Measurements from ENCODE around the gene RASGEF1B. TPM values are rescaled to one million over a fixed set of nuclear protein-coding genes. Genes with fewer than 3 reads are reported as not detected.

RASGEF1B gene
- total RNA-seq, 1 donor from 2014 or later, result 10.7 TPM

DNA sequence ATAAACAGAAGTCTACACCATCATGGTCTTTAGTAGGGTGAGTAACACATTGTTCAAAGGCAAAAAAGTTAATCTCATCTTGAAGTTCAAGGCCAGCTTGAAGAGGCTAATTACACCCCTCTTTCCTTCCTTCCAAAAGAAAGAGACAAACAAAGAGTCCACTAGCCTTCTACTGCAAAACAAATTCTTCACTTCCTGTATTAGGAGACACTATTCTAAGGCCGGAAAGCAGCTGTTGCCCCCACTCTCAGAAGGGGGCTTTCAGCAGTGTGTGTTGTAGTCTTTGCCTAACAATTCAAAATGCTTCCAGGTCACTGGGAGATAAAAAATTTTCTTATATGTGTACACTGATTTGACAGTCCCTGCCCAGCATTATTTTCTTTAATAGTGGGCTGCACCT, 25.1 kb downstream of the RASGEF1B start:
- peaks cover 18% of the 10 kb centered on the region for H3K36me3 Mint-ChIP-seq (ENCODE audit: low read depth, unreplicated experiment)
- H3K4me3 Mint-ChIP-seq (ENCODE audit: unreplicated experiment), result no peak overlapping the region
- peaks cover 6% of the 10 kb centered on the region for H3K4me1 Mint-ChIP-seq (ENCODE audit: unreplicated experiment)
- no peak for TF ChIP-seq CTCF (IDR thresholded peaks at IDR 0.05; ENCODE audit: unreplicated experiment)
- no peak overlapping the region for H3K27ac Mint-ChIP-seq (ENCODE audit: unreplicated experiment)
- DNase-seq (ENCODE audit: low spot score), result no peak
- no peaks in the 10 kb centered on the region for H3K27me3 Mint-ChIP-seq (ENCODE audit: unreplicated experiment)
- no peaks in the 10 kb centered on the region for H3K9me3 Mint-ChIP-seq (ENCODE audit: unreplicated experiment)

GRCh38 chr4:81445196-81445595, 26.5 kb downstream of the RASGEF1B start:
- no peak overlapping the region for H3K4me3 Mint-ChIP-seq (ENCODE audit: unreplicated experiment)
- H3K27me3 Mint-ChIP-seq (ENCODE audit: unreplicated experiment), result no peaks in the 10 kb centered on the region

DNA sequence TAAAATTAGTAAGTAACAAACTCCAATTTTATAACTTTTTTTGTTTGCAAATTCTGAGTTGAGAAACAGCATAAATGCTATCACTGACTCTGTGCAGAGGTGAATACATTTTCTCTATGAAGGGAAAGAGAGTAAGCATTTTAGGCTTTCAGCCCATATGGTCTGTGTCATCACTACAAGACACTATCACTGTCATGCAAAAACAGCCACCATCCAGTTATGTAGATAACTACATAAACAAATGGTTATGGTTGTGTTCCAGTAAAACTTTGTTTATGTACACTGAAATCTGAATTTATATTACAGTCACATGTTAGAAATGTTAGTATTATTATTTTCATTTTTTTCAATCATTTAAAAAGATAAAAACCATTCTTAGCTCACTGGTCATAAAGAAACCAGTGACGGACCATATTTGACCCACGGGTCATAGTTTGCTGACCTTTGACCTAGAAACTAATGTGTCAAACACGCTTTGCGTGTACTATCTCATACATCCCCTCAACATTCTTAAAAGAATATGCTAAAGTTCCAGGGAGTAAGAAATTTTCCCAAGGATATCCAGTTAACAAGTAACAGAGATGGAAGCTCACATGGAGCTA, 29.1 kb downstream of the RASGEF1B start:
- H3K27me3 Mint-ChIP-seq (ENCODE audit: unreplicated experiment), result no peaks in the 10 kb centered on the region

More at GRCh38 chr4:81445196-81445595, 26.5 kb downstream of the RASGEF1B start:
- H3K9me3 Mint-ChIP-seq (ENCODE audit: unreplicated experiment), result no peaks in the 10 kb centered on the region
- DNase-seq (ENCODE audit: low spot score), result no peak
- H3K36me3 Mint-ChIP-seq (ENCODE audit: low read depth, unreplicated experiment), result peaks cover 19% of the 10 kb centered on the region
- peaks cover 6% of the 10 kb centered on the region for H3K4me1 Mint-ChIP-seq (ENCODE audit: unreplicated experiment)
- TF ChIP-seq CTCF (IDR thresholded peaks at IDR 0.05; ENCODE audit: unreplicated experiment), result no peak
- H3K27ac Mint-ChIP-seq (ENCODE audit: unreplicated experiment), result no peak overlapping the region

DNA sequence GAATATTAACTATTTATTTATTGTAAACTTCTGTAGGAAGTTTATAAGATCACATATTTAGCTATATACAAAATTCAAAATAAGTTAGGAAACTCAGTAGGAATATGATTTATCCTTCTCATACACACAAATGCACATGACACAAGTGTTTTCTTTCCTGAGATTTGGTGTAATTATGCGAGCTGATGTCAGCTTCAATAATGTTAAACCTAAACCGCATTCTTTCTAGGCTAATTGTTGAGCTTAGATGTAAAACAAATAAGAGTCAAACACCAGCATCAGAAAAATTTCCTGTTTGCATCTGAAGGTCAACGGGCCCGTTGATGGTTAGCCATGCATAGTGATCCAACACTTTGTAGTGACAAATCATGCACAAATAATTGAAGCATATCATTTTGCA, 30.8 kb downstream of the RASGEF1B start:
- no peak for TF ChIP-seq CTCF (IDR thresholded peaks at IDR 0.05; ENCODE audit: unreplicated experiment)
- Mint-ChIP-seq H3K9me3 (ENCODE audit: unreplicated experiment) (no peaks in the 10 kb centered on the region), H3K4me3 (ENCODE audit: unreplicated experiment) (no peak overlapping the region), H3K36me3 (ENCODE audit: low read depth, unreplicated experiment) (peaks cover 20% of the 10 kb centered on the region), H3K27me3 (ENCODE audit: unreplicated experiment) (no peaks in the 10 kb centered on the region), H3K4me1 (ENCODE audit: unreplicated experiment) (no peaks in the 10 kb centered on the region), H3K27ac (ENCODE audit: unreplicated experiment) (no peak overlapping the region)
- no peak for DNase-seq (ENCODE audit: low spot score)

More for the DNA sequence above, 29.1 kb downstream of the RASGEF1B start:
- H3K9me3 Mint-ChIP-seq (ENCODE audit: unreplicated experiment), result no peaks in the 10 kb centered on the region
- peaks cover 6% of the 10 kb centered on the region for H3K4me1 Mint-ChIP-seq (ENCODE audit: unreplicated experiment)
- no peak for TF ChIP-seq CTCF (IDR thresholded peaks at IDR 0.05; ENCODE audit: unreplicated experiment)
- no peak overlapping the region for H3K27ac Mint-ChIP-seq (ENCODE audit: unreplicated experiment)
- no peak overlapping the region for H3K4me3 Mint-ChIP-seq (ENCODE audit: unreplicated experiment)
- DNase-seq (ENCODE audit: low spot score), result no peak
- H3K36me3 Mint-ChIP-seq (ENCODE audit: low read depth, unreplicated experiment), result peaks cover 20% of the 10 kb centered on the region

DNA sequence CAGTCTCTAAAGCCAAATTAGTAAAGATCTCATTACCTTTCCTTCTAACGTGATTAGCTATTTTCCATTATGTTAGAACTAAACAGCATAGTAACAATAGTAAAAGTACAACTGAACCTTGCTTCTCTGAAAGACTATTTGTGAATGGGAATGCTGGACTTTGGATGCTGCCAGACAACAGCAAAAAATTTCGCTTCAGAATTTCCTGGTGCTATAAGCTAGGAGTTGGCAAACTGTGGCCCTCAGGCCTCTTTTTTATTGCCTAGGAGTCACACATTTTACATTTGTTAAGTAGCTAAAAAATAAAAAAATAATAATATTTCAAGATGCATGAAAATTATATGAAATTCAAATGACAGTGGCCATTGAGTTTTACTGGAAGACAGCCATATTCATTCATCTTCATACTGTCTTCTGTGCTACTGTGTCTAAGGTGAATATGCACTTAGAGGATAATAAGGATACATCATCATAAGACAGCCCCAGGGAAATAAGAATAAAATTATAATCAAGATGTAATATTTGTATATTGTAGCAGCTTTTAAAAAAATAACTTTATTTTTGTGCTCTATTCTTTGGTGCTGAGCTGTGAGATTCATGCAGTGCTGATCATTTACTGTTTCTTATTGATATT, 34.6 kb downstream of the RASGEF1B start:
- no peak for DNase-seq (ENCODE audit: low spot score)
- Mint-ChIP-seq H3K27ac (ENCODE audit: unreplicated experiment) (no peak overlapping the region), H3K36me3 (ENCODE audit: low read depth, unreplicated experiment) (peaks cover 15% of the 10 kb centered on the region), H3K4me3 (ENCODE audit: unreplicated experiment) (no peak overlapping the region), H3K4me1 (ENCODE audit: unreplicated experiment) (no peaks in the 10 kb centered on the region), H3K27me3 (ENCODE audit: unreplicated experiment) (no peaks in the 10 kb centered on the region), H3K9me3 (ENCODE audit: unreplicated experiment) (no peaks in the 10 kb centered on the region)
- TF ChIP-seq CTCF (IDR thresholded peaks at IDR 0.05; ENCODE audit: unreplicated experiment), result no peak

Data from endothelial cell (in vitro differentiated cells).